Activated naive CD4-positive, alpha-beta T cell (primary cell): Measurements from ENCODE around the gene CACNA1A.

Experiments
- DNase-seq, 4 experiments: peaks; one replicate each; lab custom pipeline; 2025; lab: John Stamatoyannopoulos, UW

The CACNA1A gene

DNA sequence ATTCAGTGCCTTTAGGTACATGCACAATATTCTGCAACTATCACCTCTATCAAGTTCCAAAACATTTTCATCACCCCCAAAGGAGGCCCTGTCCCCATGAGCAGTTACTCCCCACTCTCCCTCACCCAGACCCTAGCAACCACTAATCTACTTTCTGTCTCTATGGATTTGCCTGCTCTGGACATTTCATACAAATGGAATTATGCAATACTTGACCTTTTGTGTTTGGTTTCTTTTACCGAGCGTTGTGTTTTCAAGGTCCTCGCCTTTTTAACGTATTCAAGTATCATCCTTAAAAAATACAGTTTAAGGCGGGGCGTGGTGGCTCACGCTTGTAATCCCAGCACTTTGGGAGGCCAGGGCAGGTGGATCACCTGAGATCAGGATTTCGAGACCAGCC, 196.4 kb downstream of the CACNA1A start:
- no peak for DNase-seq

DNA sequence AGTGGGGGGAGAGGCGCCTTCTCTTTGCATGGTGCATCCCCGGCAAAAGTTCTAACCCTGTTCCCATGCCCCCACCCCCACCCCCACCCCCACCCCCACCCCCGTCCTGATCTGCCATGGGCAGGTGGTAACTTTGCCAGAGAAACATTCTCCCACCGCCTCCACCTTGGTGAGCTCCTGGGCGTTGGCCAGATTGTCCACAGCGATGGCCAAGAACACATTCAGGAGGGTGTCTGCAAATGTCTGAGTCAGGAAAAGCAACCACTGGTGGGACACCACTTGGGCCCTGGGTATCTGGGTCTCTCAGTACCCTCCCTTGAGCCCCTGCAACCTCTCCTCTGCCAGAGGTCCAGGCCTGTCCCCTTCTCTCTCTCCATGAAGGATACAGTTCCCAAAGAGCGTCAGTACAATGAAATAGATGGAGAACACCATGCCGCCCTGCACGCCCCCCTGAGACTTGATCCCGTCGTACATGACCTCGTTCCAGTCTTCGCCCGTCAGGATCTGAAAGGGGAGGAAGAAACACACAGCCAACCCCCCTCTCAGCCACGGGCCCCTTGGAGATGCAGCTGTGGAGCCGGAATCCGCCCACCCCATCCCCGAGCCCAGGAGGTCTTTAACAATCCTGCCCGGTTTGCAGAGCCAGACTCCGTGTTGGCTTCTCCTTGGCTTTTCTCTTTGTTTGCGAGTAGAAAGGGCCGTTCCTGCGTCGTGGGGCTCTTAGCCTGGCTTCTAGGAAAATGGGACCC, 202.7 kb downstream of the CACNA1A start:
- DNase-seq: no peak

- no peak for DNase-seq
Measured at GRCh38 chr19:13302526-13303270, 203.6 kb downstream of the CACNA1A start.

- DNase-seq: no peak
Measured at GRCh38 chr19:13301627-13302334, 204.5 kb downstream of the CACNA1A start.

GRCh38 chr19:13300421-13301030, 205.8 kb downstream of the CACNA1A start:
- DNase-seq: no peak

DNA sequence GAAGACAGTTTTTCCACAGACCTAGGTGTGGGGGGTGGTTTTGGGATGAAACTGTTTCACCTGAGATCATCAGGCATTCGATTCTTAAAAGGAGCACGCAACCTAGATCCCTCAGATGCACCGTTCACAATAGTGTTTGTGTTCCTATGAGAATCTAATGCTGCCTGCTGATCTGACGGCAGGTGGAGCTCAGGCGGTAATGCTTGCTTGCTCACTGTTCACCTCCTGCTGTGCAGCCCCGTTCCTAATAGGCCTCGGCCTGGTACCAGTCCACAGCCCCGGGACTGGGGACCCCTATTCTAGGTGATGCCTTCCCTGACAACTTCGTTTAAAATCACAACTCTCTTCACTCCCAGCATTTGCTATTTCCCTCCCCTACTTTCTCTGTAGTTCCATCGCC, 206.4 kb downstream of the CACNA1A start:
- no peak for DNase-seq

- DNase-seq: no peak
Measured at GRCh38 chr19:13298565-13299481, 207.5 kb downstream of the CACNA1A start.

DNA sequence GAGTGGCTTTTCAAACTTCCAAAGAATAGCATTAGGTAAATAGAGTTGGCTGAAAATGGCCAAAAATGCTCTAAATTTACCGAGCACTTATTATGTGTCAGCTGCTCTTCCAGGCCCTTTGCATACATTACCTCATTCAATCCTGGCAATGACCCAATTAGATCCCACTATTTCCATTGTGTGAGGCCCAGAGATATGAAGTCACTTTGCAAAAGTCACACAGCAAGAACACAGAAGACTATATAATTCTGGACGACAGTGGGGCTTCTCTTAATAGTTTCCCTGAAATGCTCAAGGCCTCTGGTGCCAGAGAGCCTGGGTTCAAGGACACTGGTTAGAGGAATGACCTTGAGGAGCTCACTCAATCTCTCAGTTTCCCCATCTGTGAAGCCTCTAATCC, 209.3 kb downstream of the CACNA1A start:
- DNase-seq: no peak

GRCh38 chr19:13294812-13295567, 211.3 kb downstream of the CACNA1A start:
- DNase-seq: no peak

GRCh38 chr19:13291913-13292312, 214.4 kb downstream of the CACNA1A start:
- DNase-seq: no peak

GRCh38 chr19:13290741-13291140, 215.5 kb downstream of the CACNA1A start:
- DNase-seq: no peak

DNA sequence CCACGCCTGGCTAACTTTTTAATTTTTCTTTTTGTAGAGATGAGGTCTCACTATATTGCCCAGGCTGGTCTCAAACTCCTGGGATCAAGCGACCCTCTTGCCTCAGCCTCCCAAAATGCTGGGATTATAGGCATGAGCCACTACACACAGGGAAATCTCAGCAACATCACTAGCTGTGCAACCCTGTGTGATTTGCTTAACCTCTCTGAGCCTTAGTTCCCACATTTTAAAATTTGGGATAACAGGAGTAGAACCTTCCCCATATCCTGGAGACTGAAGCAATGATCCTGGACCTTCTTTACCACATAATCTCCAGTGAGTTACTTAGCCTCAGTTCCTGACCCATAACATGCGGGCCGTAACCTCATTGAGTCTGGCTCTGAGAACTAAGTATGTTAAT, 217.0 kb downstream of the CACNA1A start:
- no peak for DNase-seq

GRCh38 chr19:13286195-13286985, 219.9 kb downstream of the CACNA1A start:
- DNase-seq: no peak

GRCh38 chr19:13284929-13285928, 221.1 kb downstream of the CACNA1A start:
- DNase-seq: no peak

- DNase-seq: no peak
Measured at GRCh38 chr19:13283871-13284270, 222.4 kb downstream of the CACNA1A start.

GRCh38 chr19:13282486-13283065, 223.7 kb downstream of the CACNA1A start:
- DNase-seq: no peak

DNA sequence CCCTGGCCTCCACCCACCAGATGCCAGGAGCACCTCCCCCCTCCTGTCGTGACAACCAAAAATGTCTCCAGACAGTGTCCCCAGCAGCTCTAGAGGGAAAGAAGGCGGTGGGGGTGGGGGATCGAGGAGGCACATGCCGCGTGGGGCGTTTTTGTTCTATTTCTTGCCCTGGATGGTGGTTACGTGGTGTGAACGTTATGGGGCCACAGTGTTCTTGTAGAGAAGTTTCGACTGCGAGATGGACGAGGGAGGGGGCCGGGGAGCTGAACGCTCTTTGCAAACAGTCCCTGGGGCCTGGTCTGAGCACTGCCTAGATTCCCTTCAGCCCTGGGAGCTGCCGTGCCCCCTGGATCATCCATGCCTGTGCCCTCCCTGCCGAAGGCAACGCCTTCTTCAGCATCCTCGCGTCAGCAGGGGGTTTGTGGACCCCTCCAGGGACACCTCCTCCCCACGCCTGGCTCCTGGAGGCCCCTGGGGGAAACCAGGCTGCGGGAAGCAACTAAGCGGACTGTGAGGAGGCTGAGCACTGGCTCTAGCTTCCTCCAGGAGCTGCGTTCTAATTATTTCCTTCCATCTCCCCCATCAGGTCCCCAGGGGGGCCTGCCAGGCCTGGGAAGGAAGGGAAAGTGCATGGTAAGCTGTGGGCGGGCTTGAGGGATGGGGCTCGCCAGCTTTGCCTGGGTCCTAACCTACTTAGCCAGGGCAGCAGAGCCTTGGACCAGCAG, 224.6 kb downstream of the CACNA1A start:
- DNase-seq: no peak
